GM12872 (cell line): ENCODE results near the gene SORBS1.

Experiments
- TF ChIP-seq, protein P1 (sequence below): IDR thresholded peaks from 3 replicates; pipeline ENCODE4 v1.5.1; 2011; ENCODE audit warnings: low read depth, mild to moderate bottlenecking, low read length, moderate library complexity; ENCODE audit not compliant: insufficient read depth

Gene SORBS1

DNA sequence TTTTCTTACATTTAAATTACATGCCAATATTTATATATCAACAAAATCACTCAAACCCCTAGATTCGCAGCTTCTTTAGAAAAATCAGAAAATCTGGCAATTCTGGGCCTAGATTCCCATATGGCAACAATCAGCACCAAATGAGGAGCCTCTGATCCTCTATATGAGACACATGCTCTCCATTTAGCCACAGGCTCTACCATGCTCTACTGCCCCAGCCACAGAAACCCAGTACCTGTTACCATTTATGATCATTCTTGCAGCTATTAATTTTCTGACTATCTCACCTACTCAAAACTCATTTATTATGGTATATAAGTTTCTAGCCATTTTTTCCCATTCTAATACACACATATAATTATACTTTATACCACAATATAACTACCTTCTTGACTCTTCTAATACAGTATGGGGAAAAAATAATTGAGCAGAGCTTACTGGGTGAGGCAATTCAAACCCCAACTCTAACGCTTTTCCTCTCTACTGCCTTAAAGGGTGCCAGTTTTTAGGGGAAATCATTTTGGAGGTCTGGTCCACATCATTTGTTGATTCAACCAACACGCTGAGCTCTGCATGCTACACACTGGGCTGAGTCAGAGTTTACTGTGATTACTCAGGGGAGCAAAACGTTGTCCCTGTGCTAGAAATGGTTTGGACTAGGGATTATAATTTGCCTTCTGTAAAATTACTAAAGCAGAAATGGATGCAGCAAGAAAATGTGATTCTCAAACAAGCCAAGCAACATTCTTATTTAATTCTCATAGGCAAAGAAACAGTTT lies 281.9 kb downstream of the SORBS1 start:
- TF ChIP-seq, protein P1, sequence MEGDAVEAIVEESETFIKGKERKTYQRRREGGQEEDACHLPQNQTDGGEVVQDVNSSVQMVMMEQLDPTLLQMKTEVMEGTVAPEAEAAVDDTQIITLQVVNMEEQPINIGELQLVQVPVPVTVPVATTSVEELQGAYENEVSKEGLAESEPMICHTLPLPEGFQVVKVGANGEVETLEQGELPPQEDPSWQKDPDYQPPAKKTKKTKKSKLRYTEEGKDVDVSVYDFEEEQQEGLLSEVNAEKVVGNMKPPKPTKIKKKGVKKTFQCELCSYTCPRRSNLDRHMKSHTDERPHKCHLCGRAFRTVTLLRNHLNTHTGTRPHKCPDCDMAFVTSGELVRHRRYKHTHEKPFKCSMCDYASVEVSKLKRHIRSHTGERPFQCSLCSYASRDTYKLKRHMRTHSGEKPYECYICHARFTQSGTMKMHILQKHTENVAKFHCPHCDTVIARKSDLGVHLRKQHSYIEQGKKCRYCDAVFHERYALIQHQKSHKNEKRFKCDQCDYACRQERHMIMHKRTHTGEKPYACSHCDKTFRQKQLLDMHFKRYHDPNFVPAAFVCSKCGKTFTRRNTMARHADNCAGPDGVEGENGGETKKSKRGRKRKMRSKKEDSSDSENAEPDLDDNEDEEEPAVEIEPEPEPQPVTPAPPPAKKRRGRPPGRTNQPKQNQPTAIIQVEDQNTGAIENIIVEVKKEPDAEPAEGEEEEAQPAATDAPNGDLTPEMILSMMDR, result no peak

DNA sequence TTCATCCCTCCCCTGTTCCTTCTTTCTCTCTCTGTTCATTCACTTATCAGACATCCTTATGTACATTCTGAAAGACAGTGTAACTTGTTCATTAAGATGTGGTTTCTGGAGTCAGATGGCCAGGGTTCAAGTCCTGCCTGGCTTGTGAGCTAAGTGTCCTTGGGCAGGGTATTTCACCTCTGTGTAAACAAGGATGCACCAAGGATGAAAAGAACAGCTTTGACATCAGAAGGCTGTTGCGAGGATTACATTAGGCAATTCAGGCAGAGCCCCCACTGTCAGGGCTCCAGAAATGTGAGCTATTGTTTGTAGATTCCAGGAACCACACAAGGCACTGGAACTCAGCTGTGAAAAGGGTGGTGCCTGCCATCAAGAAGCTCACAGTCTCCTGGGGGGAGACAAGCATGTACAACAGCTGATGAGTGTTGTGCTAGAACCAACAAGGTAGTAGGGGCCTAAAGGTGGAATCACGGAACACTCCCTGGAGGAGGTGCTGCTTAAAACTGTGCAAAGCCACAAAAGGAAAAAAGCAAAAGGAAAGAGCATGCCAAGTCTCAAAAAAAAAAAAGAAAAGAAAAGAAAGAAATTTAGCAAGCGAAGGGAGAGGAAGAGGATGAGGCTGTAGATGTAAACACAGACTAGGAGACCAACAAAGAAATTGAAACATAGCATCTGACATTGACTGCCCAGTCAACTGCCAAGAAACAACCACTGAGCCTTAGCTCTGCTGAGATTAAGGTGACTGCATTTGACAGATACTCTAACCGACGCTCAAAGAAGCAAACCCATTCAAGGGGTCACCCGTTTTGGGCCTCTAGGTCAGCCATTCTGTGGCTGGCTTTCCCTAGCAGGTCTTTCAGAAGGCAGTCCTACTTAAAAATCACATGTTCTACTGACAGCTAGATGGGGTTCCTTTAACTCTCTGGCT lies 282.8 kb downstream of the SORBS1 start:
- TF ChIP-seq, protein P1, result no peak

DNA sequence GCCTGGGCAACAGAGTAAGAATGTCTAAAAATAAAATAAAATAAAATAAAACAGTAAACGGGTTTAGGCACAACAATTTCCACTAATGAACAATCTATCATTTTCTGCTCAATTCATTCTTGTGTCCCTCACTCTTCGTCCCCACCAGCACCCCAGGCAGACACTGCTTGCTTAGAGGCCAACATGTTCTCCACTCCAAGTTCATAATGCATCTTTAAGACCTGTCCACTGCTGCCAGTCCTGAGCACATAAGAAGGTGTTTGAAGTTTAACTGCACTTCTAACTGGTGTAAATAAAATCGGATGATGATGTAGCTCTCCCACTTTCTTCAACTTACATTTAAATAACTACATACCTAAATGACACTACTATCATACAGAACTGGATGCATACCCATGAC lies 283.6 kb downstream of the SORBS1 start:
- TF ChIP-seq, protein P1, result no peak

- TF ChIP-seq, protein P1, result no peak
Measured at GRCh38 chr10:95277201-95277570, 284.0 kb downstream of the SORBS1 start.

GRCh38 chr10:95276367-95277200 lies 284.6 kb downstream of the SORBS1 start:
- TF ChIP-seq, protein P1, result no peak

- TF ChIP-seq, protein P1, result no peak
Measured at GRCh38 chr10:95275726-95276366, 285.3 kb downstream of the SORBS1 start.
